Skin of body (tissue), 2 donors: ENCODE measurements around the gene LPCAT3. TPM values are rescaled to one million over a fixed set of nuclear protein-coding genes. Genes with fewer than 3 reads are reported as not detected.

ENCODE experiments used
- DNase-seq: peaks from one replicate; lab custom pipeline; 2025; lab: John Stamatoyannopoulos, UW
- total RNA-seq: library from RNA; depleted of rRNA; stranded (reverse); fragments of >200 nt; gene quantifications from one replicate; pipeline ENCODE4 v1.2.3, GENCODE V29; 2014

Gene LPCAT3
- total RNA-seq, 1 donor from 2014 or later, result 24.9 TPM

DNA sequence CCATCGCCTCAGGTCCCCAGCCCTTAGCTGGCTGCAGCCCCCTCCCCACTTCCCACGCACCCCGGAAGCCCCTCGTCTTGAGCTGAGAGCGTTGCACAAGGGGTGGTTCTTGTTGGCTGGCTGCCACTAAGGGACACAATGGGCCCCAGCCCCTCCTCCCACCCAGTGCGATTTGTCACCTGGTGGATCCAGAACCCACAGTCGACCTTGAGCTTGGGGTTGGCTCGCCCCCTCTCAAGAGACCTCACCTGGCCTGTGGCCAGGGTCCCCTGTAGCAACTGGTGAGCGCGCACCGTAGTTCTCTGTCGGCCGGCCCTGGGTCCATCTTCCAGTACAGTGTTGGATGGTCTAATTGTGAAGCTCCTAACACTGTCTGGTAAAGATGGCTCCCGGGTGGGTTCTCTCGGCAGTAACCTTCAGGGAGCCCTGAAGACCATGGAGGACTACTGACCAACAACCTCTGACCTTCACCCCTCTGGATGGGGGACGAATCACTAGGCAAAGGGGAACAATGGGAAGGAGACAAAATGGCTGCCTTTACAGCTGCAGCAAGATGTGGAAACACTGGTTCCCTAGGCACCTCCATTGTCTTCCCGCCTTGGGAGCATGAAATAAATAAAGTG is 54.4 kb downstream of the LPCAT3 start:
- no peak for DNase-seq

DNA sequence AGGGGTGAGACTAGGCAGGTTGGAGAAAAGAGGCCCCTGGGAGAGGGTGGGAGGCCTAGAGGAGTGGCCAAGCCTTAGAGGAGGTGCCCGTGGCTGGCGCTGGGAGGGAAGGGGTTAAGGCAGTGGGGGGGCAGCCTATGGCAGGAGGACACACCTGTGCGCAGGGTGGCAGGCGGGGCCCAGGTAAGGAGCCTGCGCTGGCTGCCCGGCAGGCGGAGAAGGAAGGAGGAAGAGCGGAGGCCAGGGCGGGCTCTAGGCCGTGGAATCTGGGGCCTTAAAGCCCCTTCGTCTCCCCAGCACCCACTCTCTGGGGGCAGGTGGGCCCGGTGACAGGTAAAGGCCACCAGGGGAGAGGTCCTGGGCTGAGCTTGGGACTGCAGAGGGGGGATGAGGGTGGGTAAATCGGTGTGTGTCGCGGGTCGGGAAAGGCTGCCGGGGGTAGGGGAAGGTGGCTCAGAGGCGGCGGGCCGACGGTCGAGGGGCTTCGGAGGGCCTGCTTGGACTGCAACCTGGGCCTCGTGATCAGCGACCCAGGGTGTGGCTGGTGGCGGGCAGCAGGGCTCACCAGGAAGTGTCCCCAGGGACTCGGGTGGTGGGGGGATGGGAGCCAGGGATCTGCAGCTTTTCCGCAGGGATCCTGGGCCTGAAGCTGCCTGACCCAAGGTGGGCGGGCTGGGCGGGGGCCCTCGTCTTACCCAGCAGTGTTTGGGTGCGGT is 55.1 kb downstream of the LPCAT3 start:
- no peak for DNase-seq

DNA sequence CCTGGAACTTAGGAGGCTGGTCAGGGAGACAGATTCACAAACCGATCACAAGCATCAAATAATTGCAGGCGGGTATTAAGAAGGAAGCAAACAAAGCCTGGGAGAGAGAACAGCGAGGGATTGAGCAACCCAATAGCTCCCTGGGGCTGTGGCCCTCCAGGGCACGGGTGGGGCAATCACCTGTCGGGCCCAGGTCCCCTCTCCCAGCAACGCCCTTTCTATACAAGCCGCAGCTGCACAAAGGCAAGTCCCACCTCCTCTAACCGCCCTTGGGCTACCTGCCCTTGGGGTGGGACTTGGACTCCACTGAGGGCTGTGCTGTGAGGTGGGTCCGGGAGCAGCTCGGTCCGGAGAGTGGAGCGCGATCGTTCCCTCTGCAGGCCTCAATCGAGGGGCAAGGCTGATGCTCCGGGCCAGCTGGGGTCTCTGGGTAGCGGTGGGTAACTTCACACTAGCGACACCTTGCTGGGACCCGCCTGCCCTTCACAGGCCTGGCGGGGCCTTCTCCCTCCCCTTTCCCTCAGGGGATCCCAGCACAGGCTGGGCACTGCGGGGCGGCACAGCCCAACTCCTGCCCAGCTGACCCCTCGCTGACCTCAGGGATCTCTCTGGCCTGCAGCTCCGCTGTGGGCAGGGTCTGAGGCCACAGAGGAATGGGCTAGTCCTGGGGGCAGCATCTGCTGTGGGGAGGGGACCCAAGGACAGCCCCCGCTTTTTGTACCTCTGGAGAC is 55.8 kb downstream of the LPCAT3 start:
- DNase-seq, result no peak

DNA sequence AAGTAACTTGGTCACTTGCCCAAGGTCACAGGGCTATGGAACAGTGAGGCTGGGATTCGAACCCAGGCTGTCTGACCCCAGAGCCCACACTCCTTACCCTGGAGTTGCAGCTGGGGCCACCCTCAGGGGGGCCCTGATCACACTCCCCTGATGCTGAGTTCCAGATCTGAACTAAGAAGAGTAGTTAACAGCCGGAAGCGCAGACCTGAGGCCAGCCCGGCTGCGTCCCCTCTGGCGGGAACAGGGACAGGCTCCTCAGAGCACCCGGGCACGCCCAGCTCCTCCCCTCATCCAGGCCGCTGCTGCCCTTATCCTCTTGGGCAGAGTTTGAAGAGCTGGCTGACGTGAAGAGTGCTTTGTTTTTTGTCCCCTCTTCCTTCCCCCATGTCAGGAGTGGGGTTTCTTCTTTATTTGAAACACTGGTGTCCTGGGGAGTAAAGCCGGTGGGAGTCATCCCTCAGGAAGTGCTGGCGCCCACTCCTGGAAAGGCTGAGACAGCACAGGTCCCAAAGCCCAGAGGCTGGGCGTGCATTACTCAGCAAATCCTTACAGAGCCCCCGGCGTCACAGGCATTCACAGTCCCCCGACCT is 56.5 kb downstream of the LPCAT3 start:
- DNase-seq, result peak; percentile 37

DNA sequence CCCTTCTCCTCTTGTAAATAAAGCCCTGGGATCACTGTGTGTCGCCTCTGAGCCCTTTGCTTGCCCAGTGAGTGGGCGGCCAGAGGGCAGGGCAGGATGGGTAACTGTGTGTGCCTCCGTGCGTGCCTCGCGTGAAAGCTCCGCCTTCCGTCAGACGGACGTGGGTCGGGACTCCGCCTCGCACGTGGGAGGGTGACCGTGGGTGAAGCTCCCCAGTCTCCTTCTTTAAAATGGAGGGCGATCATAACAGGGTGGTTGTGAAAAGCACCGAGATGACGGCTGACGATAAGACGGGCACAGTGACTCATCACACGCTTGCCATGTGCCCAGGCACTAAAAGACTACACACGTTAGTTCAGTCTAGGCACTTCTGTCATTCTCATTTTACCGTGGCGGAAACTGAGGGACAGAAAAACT is 57.0 kb downstream of the LPCAT3 start:
- no peak for DNase-seq

DNA sequence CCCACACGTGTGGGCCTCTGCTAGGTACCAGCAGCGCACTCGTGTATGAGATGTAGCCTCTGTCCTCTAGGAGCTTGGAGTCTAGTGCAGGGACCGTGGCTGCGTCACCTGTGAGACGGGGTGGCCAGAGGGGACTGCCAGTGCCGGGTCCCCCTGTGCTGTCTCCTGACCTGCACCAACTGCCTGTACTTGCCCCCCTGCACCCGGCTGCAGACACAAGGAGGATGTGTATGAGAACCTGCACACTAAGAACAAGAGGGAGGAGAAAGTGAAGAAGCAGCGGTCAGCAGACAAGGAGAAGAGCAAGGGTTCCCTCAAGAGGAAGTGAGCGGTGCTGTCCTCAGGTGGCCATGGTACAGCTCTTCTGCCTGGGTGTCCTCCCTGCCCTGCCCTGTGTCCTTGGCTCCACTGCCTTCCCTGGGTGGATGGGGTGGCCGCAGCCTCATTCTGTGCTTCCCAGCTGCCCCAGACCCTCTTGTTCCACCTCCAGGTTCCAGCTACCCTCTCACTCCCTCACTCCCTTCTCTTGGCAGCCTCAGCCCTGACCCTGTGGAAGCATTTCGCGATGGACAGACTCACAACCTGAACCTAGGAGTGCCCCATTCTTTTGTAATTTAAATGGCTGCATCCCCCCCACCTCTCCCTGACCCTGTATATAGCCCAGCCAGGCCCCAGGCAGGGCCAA is 57.5 kb downstream of the LPCAT3 start:
- DNase-seq, result no peak

DNA sequence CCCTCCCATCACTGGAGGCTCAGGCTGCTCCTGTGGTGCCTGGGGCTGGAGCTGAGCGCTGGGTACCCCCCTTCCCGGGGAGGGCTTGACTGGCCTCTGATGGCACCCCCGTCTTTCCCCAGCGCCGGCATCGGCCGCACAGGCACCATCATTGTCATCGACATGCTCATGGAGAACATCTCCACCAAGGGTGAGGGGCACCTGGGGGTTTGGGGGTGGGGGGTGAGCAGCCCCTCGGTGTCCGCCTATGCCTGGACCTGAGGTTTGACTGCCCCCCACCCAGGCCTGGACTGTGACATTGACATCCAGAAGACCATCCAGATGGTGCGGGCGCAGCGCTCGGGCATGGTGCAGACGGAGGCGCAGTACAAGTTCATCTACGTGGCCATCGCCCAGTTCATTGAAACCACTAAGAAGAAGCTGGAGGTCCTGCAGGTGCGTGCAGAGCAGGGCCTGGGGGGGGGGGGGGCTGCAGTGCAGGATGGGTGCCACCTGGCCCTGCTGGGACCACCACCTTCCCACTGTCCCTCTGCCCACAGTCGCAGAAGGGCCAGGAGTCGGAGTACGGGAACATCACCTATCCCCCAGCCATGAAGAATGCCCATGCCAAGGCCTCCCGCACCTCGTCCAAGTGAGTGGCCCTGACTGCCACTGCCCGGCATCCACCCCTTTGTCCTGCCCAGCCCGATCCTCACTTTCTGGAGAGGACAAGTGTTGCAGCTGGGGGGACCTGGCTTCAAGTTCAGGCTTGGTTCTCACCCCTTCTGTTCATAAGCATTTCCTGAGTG is 58.3 kb downstream of the LPCAT3 start:
- DNase-seq, result no peak

DNA sequence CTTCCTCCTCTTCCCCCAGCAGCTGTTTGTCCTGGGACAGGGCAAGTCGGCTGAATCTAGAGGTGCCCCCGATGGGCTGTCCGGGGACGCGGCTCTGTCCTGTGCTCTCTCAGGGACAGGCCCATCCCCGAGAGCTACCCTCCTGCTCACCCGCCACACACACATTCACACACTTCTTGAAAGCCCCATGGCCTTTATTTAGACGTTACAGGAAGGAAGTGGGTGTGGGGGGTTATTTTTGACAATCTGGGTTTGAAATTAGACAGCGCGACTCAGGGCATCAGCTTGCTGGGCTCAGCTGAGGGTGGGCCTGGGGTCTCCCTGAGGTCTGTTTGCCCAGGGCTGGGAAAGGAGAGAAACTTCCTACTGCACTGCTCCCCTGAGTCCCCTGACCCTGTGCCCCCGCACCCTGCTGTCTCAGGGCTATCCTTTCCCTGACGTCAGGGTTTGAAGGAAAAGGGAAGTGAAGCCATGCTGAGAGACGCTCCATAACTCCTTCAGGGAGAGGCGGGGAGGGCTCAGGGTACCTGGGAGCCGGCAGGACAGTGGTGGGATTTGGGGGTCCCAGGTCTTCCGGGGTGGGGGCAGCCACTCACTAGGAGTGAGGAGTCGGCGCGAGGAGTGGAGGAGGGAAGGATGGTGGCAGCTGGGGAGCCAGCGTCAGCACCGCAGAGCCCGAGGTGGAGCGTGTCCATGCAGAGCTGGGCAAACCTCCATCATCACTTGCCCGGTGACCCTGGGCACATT is 59.0 kb downstream of the LPCAT3 start:
- no peak for DNase-seq

DNA sequence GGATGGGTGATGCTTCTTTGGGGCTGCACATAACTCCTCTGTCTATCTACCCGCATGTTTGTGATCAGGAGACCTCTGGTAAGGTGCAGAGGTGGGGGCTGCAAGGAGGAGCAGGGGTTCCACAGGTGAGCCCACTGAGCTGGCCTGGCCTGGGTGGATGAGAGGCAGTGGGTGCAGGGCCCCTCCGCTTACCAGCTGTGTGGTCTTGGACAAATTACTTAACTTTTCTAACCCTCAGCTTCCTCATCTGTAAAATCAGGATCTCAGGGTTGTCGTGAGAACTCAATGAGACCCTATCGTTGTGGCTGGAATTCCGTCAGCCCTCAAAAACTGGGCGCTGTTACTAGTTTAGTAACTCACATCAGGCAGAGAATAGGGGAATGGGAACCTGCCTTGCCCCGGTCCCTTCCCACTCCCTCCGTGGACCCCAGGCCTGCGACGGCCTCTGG is 59.6 kb downstream of the LPCAT3 start:
- DNase-seq, result no peak

DNA sequence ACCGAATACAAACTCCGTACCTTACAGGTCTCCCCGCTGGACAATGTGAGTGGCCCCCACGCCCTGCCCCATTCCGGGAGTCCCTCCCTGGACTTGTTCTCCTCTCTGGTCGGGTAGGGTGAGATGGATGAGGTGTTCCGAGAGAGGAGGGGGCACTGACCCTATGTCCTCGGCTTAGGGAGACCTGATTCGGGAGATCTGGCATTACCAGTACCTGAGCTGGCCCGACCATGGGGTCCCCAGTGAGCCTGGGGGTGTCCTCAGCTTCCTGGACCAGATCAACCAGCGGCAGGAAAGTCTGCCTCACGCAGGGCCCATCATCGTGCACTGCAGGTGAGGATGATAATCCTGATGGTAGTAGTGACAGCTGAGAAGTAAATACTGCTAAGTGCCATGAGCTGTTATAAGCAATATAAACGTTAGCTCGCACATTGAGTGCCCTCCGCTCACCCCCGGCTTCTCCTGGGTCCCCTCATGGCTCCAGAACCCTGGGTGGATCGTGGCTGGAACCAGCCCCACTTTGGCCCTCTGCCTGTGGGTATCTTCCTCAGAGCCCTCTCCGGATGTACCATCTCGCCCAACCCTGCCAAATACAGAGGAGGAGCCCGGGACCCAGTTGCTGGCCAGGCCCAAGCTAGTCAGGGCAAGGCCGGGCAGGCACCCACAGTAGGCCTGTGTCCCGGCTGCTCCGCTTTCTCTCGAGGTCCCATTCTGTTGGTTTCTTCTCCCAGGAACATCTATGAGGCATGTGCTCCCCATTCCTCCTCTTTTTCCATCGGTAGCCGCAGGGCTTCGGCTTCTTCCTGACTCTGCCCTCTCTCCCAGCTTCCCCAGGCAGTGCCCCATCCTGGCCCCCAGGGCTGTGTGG is 60.3 kb downstream of the LPCAT3 start:
- DNase-seq, result no peak

DNA sequence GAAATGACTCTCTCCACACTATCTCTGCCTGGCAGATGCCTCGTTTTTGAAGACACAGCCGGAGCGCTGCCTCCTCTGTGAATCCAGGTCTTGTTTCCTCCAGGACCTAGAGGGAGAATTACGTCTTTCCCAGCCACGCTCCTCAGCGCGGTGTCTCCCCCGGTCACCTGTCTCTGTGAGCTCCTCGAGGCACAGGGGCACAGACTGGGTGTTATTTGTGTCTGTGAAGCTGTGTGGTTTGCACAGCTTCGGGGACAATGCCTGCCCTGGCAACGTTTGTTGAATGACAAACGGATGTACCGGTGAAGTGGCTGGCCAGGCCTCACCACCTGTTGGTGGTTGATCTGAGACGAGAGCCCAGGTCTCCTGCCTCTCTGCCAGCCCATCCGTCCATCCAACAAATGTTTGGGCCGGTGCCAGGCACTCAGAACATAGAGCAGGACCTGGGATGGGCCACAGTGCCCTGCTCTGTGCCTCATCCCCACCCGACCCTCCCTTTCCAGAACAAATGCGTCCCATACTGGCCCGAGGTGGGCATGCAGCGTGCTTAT is 61.0 kb downstream of the LPCAT3 start:
- no peak for DNase-seq

DNA sequence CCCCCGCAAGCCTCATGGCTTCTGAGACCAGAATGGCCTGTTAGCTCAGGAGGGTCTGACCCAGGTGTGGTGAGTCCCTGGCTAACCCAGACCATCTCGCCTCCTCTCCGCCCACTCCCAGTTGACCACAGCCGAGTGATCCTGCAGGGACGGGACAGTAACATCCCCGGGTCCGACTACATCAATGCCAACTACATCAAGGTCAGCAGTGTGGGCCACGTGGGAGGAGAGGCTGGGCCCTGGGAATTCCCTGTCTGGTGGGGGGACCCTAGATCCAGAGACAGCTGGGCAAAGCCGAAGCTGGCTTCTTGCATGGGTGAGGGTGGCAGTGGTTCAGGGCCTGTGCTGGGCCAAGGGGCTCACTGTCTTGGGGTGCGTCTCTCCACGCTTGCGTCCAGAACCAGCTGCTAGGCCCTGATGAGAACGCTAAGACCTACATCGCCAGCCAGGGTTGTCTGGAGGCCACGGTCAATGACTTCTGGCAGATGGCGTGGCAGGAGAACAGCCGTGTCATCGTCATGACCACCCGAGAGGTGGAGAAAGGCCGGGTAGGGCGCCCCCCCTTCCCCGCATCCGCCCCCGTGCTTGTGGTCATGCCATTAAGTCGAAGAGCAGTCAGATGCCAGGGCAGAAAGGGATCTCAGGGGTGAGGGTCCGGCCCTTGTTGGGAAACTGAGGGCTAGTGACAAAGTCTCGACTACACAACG is 62.1 kb downstream of the LPCAT3 start:
- no peak for DNase-seq

DNA sequence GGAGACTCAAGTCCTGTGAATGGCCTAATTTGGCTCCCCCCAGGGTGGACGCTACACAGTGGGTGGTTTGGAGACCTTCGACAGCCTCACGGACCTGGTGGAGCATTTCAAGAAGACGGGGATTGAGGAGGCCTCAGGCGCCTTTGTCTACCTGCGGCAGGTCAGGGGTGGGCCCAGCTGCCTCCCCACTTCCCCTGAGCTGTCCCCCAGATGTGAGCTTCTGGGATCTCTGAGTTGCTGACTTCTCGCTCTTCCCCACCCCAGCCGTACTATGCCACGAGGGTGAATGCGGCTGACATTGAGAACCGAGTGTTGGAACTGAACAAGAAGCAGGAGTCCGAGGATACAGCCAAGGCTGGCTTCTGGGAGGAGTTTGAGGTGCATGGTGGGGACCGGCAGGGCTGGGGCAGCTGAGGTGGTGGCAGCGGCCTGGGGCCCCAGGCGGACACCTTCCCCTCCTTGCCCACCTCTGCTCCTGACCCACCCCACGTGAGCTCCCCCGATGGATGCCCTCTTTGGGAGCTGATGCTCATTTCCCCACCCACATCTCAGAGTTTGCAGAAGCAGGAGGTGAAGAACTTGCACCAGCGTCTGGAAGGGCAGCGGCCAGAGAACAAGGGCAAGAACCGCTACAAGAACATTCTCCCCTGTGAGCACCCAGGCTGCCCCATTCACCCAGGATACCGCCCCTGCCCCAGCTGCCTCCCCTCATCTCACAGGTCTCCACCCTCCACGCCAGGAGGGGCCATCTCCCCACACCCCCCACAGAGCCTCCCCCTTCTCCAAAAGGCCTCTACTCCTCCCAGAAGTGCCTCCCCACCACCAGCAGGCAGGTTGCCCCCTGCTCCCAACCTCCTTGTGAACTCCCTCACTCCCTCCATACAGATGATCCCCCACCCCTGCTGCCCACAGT is 62.9 kb downstream of the LPCAT3 start:
- no peak for DNase-seq

DNA sequence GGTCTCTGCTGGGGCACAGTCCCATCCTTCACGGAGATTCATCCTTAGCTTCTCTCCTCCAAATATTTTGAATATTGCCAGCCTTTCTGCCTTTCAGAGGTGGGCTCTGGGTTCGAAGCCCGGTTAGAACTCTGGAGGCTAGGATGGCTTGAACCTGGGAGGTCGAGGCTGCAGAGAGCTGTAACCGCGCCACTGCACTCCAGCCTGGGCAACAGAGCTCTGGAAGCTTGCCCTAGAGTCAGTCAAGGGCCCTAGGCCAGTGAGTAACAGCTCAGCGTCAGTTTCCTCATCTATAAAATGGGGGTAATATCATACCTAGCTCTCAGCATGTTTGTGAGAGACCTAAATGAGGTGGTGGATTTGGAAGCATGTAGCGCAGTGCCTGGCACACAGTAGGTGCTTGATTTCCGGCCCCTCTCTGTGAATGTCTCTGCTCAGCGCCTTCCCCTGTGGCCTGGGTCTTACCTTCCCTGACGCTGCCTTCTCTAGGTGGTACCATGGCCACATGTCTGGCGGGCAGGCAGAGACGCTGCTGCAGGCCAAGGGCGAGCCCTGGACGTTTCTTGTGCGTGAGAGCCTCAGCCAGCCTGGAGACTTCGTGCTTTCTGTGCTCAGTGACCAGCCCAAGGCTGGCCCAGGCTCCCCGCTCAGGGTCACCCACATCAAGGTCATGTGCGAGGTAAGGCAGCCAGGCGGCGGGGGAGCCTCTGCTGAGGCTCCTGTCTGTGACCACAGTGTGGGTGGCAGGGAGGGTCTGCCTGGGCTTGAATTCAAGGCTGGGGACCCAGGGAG is 63.8 kb downstream of the LPCAT3 start:
- no peak for DNase-seq

DNA sequence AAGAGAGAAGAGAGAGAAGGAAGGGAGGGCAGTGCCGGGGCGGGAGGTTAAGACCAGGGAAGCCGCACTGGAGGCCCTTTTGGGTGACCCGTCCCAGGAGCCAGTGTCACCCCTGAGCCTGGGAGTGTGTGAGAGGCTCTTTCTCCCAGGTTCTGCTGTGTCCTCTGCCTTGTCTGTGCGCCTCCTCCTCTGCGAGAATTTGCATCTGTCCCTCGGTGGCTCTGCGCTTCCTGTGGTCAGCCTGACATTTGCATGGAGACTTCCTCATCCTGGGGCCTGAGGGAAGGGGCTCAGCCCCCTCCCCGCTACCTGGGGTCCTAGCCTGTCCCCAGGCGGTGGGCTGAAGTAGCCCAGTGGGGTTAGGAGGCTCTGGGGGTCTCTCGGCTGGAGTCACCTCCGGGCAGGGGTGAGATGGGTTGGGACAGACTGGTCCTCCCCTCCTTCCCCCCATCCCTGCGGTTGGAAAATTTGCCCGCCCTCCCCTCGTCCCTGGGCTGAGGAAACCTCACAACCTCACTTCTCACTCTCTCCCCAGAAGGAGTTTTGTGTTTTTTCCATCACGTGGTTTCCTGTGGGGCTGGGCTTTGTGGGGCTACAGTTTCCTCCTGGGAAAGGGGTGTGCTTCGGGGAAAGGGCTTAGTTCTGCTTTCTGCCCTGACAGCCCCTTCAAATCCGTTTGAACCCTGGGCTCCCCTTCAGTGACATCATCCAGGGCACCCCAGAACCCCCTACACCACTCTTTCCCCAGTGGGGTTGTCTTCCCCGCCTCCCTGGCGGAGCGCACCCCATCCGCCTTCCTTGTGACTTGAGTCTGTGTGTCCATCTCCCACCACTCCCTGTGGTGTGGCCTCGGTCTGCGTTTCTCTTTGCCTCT is 64.6 kb downstream of the LPCAT3 start:
- peak; percentile 69 for DNase-seq
